ENCODE measurements around the gene TNFSF12. TPM values are rescaled to one million over a fixed set of nuclear protein-coding genes. Genes with fewer than 3 reads are reported as not detected.

TNFSF12 gene
- total RNA-seq, 2 experiments from 2014 or later: not detected

GRCh38 chr17:7511108-7511507 is 37.8 kb upstream of the TNFSF12 start:
- peaks cover 98% of the 10 kb centered on the region for H3K36me3 ChIP-seq (ENCODE audit: insufficient read depth, low read length)

GRCh38 chr17:7512105-7512504 is 36.8 kb upstream of the TNFSF12 start:
- no peaks in the 10 kb centered on the region for H3K9me2 ChIP-seq (ENCODE audit: insufficient read depth, low read length)
- intact Hi-C loops (cut with micrococcal nuclease; ENCODE audit: unreplicated experiment): no loop called here
- no peak overlapping the region for H3K27ac ChIP-seq (ENCODE audit: low read depth, low read length, poor library complexity, severe bottlenecking)
- no peak for DNase-seq (ENCODE audit: low spot score)
- POLR2A ChIA-PET: no interaction called here
- no TSS peak for BruUV-seq (replicated peaks)
- CTCF ChIA-PET (ENCODE audit: unreplicated experiment): no interaction called here
- H3K36me3 ChIP-seq (ENCODE audit: insufficient read depth, low read length): peaks cover 92% of the 10 kb centered on the region
- no peak for TF ChIP-seq EZH2phosphoT487 (IDR thresholded peaks at IDR 0.05; ENCODE audit: borderline replicate concordance, low read depth, low read length)
- no peak for TF ChIP-seq CTCF (conservative IDR thresholded peaks at IDR 0.05; ENCODE audit: low read length)
- H3K9me3 ChIP-seq (ENCODE audit: low read length): no peaks in the 10 kb centered on the region
- H2AFZ ChIP-seq (ENCODE audit: low read length): no peak overlapping the region
- no peak overlapping the region for H3K4me3 ChIP-seq (ENCODE audit: low read depth, low read length, poor library complexity, severe bottlenecking)
- no peak overlapping the region for H3K4me2 ChIP-seq (ENCODE audit: low read length)
- no peaks in the 10 kb centered on the region for H3K4me1 ChIP-seq (ENCODE audit: insufficient read depth, low read length, poor library complexity, severe bottlenecking)
- H3K79me2 ChIP-seq (ENCODE audit: insufficient read depth, low read depth, low read length): no peaks in the 10 kb centered on the region
- 0 out of 2 replicates have a peak, but pooled peaks cover 4% of the 10 kb centered on the region for H4K20me1 ChIP-seq (ENCODE audit: insufficient read depth, low read length)

More at GRCh38 chr17:7511108-7511507, 37.8 kb upstream of the TNFSF12 start:
- CTCF ChIA-PET (ENCODE audit: unreplicated experiment): no interaction called here
- intact Hi-C loops (cut with micrococcal nuclease; ENCODE audit: unreplicated experiment): no loop called here
- Histone ChIP-seq H4K20me1 (ENCODE audit: insufficient read depth, low read length) (0 out of 2 replicates have a peak, but pooled peaks cover 4% of the 10 kb centered on the region), H3K9me3 (ENCODE audit: low read length) (no peaks in the 10 kb centered on the region), H3K9me2 (ENCODE audit: insufficient read depth, low read length) (no peaks in the 10 kb centered on the region), H3K79me2 (ENCODE audit: insufficient read depth, low read depth, low read length) (no peaks in the 10 kb centered on the region), H3K4me1 (ENCODE audit: insufficient read depth, low read length, poor library complexity, severe bottlenecking) (no peaks in the 10 kb centered on the region), H3K4me3 (ENCODE audit: low read depth, low read length, poor library complexity, severe bottlenecking) (no peak overlapping the region), H2AFZ (ENCODE audit: low read length) (no peak overlapping the region), H3K27ac (ENCODE audit: low read depth, low read length, poor library complexity, severe bottlenecking) (no peak overlapping the region), H3K4me2 (ENCODE audit: low read length) (no peak overlapping the region)
- DNase-seq (ENCODE audit: low spot score): no peak
- POLR2A ChIA-PET: interaction anchor here (0.6 kb wide), 1 partner anchor 94 kb away, joined by 7 read pairs; no protein-coding TSS in a partner anchor
- no TSS peak for BruUV-seq (replicated peaks)
- TF ChIP-seq EZH2phosphoT487 (IDR thresholded peaks at IDR 0.05; ENCODE audit: borderline replicate concordance, low read depth, low read length) (no peak), CTCF (conservative IDR thresholded peaks at IDR 0.05; ENCODE audit: low read length) (no peak)

GRCh38 chr17:7512824-7513540 is 35.9 kb upstream of the TNFSF12 start:
- intact Hi-C loops (cut with micrococcal nuclease; ENCODE audit: unreplicated experiment): no loop called here
- POLR2A ChIA-PET: interaction anchor here (0.8 to 1.1 kb wide), 2 partner anchors 9 to 27 kb away, joined by 3 read pairs; no protein-coding TSS in a partner anchor
- H3K4me1 ChIP-seq (ENCODE audit: insufficient read depth, low read length, poor library complexity, severe bottlenecking): no peaks in the 10 kb centered on the region

More at GRCh38 chr17:7512824-7513540, 35.9 kb upstream of the TNFSF12 start:
- Histone ChIP-seq H3K27ac (ENCODE audit: low read depth, low read length, poor library complexity, severe bottlenecking) (no peak overlapping the region), H3K9me2 (ENCODE audit: insufficient read depth, low read length) (no peaks in the 10 kb centered on the region), H3K4me3 (ENCODE audit: low read depth, low read length, poor library complexity, severe bottlenecking) (no peak overlapping the region), H2AFZ (ENCODE audit: low read length) (no peak overlapping the region), H3K9me3 (ENCODE audit: low read length) (no peaks in the 10 kb centered on the region), H3K36me3 (ENCODE audit: insufficient read depth, low read length) (peaks cover 83% of the 10 kb centered on the region), H3K4me2 (ENCODE audit: low read length) (no peak overlapping the region), H4K20me1 (ENCODE audit: insufficient read depth, low read length) (0 out of 2 replicates have a peak, but pooled peaks cover 4% of the 10 kb centered on the region), H3K79me2 (ENCODE audit: insufficient read depth, low read depth, low read length) (no peaks in the 10 kb centered on the region)
- CTCF ChIA-PET (ENCODE audit: unreplicated experiment): interaction anchor here (0.5 to 3.2 kb wide), 3 partner anchors 26 to 78 kb away, joined by 3 to 18 read pairs (median 3); partner anchors contain the start of gene TMEM102
- BruUV-seq (replicated peaks): no TSS peak
- TF ChIP-seq CTCF (conservative IDR thresholded peaks at IDR 0.05; ENCODE audit: low read length): no peak
- TF ChIP-seq EZH2phosphoT487 (IDR thresholded peaks at IDR 0.05; ENCODE audit: borderline replicate concordance, low read depth, low read length): no peak
- DNase-seq (ENCODE audit: low spot score): no peak
